ENCODE measurements around the gene BLCAP. TPM values are rescaled to one million over a fixed set of nuclear protein-coding genes. Genes with fewer than 3 reads are reported as not detected.

Gene BLCAP
- total and polyA plus RNA-seq, 2 donors (not counting 3 experiments of a cell fraction or from before 2014, with no cell fraction given) = 90.3 to 196 TPM

DNA sequence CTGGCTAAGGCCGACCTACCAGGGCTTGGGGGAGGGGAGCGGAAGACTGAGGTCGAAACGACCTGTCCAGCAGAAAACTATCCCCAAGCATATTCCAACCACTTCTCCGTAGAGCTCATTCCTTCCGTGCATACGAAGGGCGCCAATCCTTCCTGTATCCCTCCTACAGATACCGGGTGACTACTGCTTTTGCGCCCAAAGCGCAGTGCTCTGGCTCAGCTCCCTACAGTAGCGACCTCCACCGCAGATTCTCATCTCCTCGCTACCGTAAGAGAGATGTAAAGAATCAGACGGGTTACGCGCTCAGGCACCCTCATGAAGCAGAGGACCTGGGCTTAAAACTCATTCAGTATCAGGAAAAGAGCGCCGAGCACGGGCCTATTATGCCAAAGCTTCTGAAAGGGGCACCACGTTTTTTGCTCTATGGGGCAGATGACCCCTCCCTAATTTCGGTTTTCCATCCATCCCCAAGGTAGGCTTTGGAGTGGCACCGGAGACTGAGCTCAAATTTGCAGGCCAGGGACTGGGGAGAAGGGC, 7.2 kb downstream of the BLCAP start:
- Histone ChIP-seq H3K9ac (replicated peaks; ENCODE audit: extremely low read depth, insufficient read depth, low read length) (no peak overlapping the region), H3K27me3 (ENCODE audit: control insufficient read depth in 2 of 2, insufficient read depth in 2 of 2, low read length in 2 of 2) (no peaks in the 10 kb centered on the region), H3K79me2 (ENCODE audit: control insufficient read depth, insufficient read depth, low read length) (peaks cover 66% of the 10 kb centered on the region), H3K4me1 (ENCODE audit: control insufficient read depth, extremely low read depth, insufficient read depth, low read length) (peaks cover 36% of the 10 kb centered on the region), H2AFZ (ENCODE audit: low read depth, low read length) (no peak overlapping the region), H3K27ac (ENCODE audit: insufficient read depth, low read depth, low read length) (no peak overlapping the region), H3K4me3 (replicated peaks in 1 of 3; ENCODE audit: insufficient read depth in 1 of 3, low read depth in 1 of 3, low read length in 3 of 3) (no peak overlapping the region), H4K20me1 (replicated peaks; ENCODE audit: control insufficient read depth, extremely low read depth, insufficient read depth, low read length) (peaks cover 3% of the 10 kb centered on the region), H3K4me2 (ENCODE audit: insufficient read depth, low read length) (peak overlapping the region; percentile 56), H3K9me1 (replicated peaks; ENCODE audit: control insufficient read depth, extremely low read depth, insufficient read depth, low read length) (no peaks in the 10 kb centered on the region), H3K36me3 (ENCODE audit: control insufficient read depth in 2 of 2, extremely low read depth in 1 of 2, insufficient read depth in 2 of 2, low read length in 2 of 2) (peaks cover 0 to 23% of the 10 kb centered on the region in 2 experiments), H3K9me3 (replicated peaks; ENCODE audit: control insufficient read depth, insufficient read depth, low read length) (no peaks in the 10 kb centered on the region)
- no TSS peak for BruUV-seq (replicated peaks)
- no peak for FAIRE-seq
- dilution Hi-C loops (cut with MboI; ENCODE audit: extremely low pct_ligation_motif_present, low sequenced_read_pairs) (loop anchor here (25.0 kb wide), 1 partner anchor 258 kb away; the partner anchor contains the start of gene GHRH), intact Hi-C loops (cut with micrococcal nuclease) (no loop called here)
- TF ChIP-seq EZH2 (IDR thresholded peaks at IDR 0.05; ENCODE audit: borderline replicate concordance, low read depth, low read length, severe bottlenecking) (no peak), FOS (IDR thresholded peaks at IDR 0.05; ENCODE audit: borderline replicate concordance, insufficient read depth, low read length) (no peak), POLR2A (IDR thresholded peaks at IDR 0.05; ENCODE audit: low read depth, low read length) (no peak), POLR2AphosphoS5 (IDR thresholded peaks at IDR 0.05; ENCODE audit: insufficient read depth, low read depth, low read length) (no peak), GATA2 (IDR thresholded peaks at IDR 0.05; ENCODE audit: insufficient read depth, insufficient read length, low read depth, low read length) (no peak), MYC (IDR thresholded peaks at IDR 0.05; ENCODE audit: low read depth, low read length) (no peak), JUN (IDR thresholded peaks at IDR 0.05; ENCODE audit: borderline replicate concordance, insufficient read depth, insufficient read length, low read depth) (no peak)
- TF ChIP-seq, protein P1, sequence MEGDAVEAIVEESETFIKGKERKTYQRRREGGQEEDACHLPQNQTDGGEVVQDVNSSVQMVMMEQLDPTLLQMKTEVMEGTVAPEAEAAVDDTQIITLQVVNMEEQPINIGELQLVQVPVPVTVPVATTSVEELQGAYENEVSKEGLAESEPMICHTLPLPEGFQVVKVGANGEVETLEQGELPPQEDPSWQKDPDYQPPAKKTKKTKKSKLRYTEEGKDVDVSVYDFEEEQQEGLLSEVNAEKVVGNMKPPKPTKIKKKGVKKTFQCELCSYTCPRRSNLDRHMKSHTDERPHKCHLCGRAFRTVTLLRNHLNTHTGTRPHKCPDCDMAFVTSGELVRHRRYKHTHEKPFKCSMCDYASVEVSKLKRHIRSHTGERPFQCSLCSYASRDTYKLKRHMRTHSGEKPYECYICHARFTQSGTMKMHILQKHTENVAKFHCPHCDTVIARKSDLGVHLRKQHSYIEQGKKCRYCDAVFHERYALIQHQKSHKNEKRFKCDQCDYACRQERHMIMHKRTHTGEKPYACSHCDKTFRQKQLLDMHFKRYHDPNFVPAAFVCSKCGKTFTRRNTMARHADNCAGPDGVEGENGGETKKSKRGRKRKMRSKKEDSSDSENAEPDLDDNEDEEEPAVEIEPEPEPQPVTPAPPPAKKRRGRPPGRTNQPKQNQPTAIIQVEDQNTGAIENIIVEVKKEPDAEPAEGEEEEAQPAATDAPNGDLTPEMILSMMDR (IDR thresholded peaks at IDR 0.05; ENCODE audit: extremely low read depth in 1 of 2, insufficient read depth in 1 of 2, low read depth in 1 of 2, low read length in 2 of 2) = no peak
- TF ChIP-seq, protein P2, sequence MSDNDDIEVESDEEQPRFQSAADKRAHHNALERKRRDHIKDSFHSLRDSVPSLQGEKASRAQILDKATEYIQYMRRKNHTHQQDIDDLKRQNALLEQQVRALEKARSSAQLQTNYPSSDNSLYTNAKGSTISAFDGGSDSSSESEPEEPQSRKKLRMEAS (IDR thresholded peaks at IDR 0.05; ENCODE audit: insufficient read depth, insufficient read length) = no peak
- no peak for DNase-seq (ENCODE audit: low read depth, low spot score)
- ChIA-PET POLR2A (no interaction called here), CTCF (interaction anchor here (2.3 kb wide), 1 partner anchor 244 kb away, joined by 13 read pairs; no protein-coding TSS in a partner anchor)
